HepG2 (cell line): Measurements from ENCODE around the gene RCOR1. TPM values are rescaled to one million over a fixed set of nuclear protein-coding genes. Genes with fewer than 3 reads are reported as not detected.

Experiments
- polyA plus RNA-seq, 8 experiments: library from polyadenylated mRNA; depleted of rRNA in 3 of 8; stranded (reverse) in 7 of 8; unstranded in 1 of 8; fragments of >200 nt; fragmentation: Illumina TruSeq in 4 of 8; extraction: Trizol in 4 of 8; gene quantifications; 2 replicates each; pipeline versions ENCODE4 v1.2.1 to v1.2.3, GENCODE V29; 2011 to 2016; ENCODE audit warnings: low read depth in 4 of 8, missing spikeins in 1 of 8, mixed read lengths in 1 of 8; ENCODE audit not compliant: insufficient read depth in 1 of 8
- total RNA-seq, 5 experiments: library from RNA; depleted of rRNA; stranded (reverse); fragments of >200 nt; fragmentation: Illumina TruSeq; extraction: Trizol; gene quantifications; 2 replicates each; pipeline ENCODE4 v1.2.3, GENCODE V29; 2016; ENCODE audit warnings: low read depth in 1 of 5
- TF ChIP-seq, protein P1 (sequence below), 2 experiments: sonication (generic) in 1 of 2; formaldehyde crosslinking in 1 of 2; IDR thresholded peaks; 2 replicates each; pipeline versions ENCODE4 v1.6.1 to v1.9.0; 2014 to 2022; ENCODE audit warnings: antibody characterized with exemption in 1 of 2, borderline replicate concordance in 1 of 2, inconsistent platforms in 1 of 2, low read depth in 1 of 2, missing genetic modification reagents in 1 of 2
- TF ChIP-seq, protein P2 (sequence below): sonication (generic); formaldehyde crosslinking; IDR thresholded peaks from 2 replicates; pipeline ENCODE4 v1.4.0; 2020; ENCODE audit warnings: missing genetic modification reagents

RCOR1 gene
- total and polyA plus RNA-seq, 2 of the 13 experiments (the other 11 are each of a cell fraction or from before 2014, with no cell fraction given): 10.2 to 11.1 TPM

DNA sequence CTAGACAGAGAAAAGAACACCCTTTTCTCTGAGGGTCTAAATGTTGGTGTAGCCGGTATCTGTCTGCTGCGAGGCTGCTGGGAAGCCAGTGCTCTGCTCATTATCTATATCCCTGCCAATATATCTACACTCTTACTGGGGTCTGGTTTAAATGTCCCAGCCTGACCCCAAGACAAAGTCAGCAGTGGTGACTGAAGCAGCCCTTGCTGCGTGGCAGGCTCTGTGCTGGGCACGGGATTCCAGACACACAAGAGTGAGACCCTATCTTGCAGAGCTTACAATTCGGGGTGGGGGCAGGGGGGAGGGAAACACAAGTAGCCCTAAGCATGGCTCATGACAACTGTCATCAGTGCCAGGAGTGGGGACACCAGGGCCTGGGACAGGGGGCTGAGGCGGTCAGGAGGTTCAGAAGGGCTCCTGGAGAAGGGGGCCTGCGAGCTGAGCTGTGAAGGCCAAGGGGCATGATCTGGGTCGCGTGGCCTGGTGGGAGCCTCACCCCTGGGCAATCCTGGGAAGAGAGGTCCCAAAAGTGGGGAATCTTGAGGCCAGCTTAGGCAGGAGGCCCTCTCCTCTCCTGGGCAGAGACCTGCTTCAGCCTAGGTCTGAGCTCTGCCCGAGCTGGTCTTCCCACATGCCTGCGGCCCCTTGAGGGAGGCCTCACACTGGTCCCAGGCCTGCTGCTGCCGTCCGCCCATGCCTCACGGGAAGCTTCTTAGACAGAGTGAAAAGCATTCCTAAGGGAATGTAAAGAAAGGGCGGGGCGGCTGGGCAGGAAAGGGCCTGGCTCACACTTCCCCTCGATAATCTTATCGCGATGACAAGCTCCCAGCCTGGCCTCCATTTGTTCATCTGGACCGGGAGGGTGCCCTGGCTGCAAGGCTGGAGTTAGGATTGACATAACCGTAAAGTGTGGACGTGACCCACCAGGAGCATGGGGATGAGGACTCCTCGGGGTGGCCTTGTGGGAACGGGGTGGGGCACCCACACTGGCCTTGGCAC lies 7.3 kb upstream of the RCOR1 start (continued):
- TF ChIP-seq, protein P1, sequence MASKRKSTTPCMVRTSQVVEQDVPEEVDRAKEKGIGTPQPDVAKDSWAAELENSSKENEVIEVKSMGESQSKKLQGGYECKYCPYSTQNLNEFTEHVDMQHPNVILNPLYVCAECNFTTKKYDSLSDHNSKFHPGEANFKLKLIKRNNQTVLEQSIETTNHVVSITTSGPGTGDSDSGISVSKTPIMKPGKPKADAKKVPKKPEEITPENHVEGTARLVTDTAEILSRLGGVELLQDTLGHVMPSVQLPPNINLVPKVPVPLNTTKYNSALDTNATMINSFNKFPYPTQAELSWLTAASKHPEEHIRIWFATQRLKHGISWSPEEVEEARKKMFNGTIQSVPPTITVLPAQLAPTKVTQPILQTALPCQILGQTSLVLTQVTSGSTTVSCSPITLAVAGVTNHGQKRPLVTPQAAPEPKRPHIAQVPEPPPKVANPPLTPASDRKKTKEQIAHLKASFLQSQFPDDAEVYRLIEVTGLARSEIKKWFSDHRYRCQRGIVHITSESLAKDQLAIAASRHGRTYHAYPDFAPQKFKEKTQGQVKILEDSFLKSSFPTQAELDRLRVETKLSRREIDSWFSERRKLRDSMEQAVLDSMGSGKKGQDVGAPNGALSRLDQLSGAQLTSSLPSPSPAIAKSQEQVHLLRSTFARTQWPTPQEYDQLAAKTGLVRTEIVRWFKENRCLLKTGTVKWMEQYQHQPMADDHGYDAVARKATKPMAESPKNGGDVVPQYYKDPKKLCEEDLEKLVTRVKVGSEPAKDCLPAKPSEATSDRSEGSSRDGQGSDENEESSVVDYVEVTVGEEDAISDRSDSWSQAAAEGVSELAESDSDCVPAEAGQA (IDR thresholded peaks at IDR 0.05; ENCODE audit: low read depth): no peak
- TF ChIP-seq, protein P1 (CRISPR knock-in tag; IDR thresholded peaks at IDR 0.05; ENCODE audit: borderline replicate concordance): no peak
- TF ChIP-seq, protein P2, sequence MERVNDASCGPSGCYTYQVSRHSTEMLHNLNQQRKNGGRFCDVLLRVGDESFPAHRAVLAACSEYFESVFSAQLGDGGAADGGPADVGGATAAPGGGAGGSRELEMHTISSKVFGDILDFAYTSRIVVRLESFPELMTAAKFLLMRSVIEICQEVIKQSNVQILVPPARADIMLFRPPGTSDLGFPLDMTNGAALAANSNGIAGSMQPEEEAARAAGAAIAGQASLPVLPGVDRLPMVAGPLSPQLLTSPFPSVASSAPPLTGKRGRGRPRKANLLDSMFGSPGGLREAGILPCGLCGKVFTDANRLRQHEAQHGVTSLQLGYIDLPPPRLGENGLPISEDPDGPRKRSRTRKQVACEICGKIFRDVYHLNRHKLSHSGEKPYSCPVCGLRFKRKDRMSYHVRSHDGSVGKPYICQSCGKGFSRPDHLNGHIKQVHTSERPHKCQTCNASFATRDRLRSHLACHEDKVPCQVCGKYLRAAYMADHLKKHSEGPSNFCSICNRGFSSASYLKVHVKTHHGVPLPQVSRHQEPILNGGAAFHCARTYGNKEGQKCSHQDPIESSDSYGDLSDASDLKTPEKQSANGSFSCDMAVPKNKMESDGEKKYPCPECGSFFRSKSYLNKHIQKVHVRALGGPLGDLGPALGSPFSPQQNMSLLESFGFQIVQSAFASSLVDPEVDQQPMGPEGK (CRISPR knock-in tag): peak; percentile 32; the same call in 1 of the 2 replicates
- TF ChIP-seq, all 625 proteins: peak for 56
